Thymus (tissue), 11 donors: ENCODE measurements around the gene CDHR2. TPM values are rescaled to one million over a fixed set of nuclear protein-coding genes. Genes with fewer than 3 reads are reported as not detected.
"Not testable (repeated sequence)": the region's sequence is repeated elsewhere in the genome, so short reads cannot be mapped to it uniquely, and the experiment has no call there.

ENCODE experiments used
- DNase-seq, 9 donors: peaks; one replicate each; pipeline ENCODE4 v3.0.0-alpha.2; 2013; ENCODE audit warnings: low spot score in 9 of 9, low read depth in 6 of 9, missing footprints in 1 of 9
- H3K27ac ChIP-seq, 2 donors: one replicate each; pipeline ENCODE4 v1.5.1; 2013; ENCODE audit warnings: control low read depth in 1 of 2, low read depth in 1 of 2, low read length in 1 of 2, mild to moderate bottlenecking in 1 of 2, moderate library complexity in 1 of 2
- H3K27me3 ChIP-seq, 2 donors: one replicate each; pipeline ENCODE4 v1.5.1; 2013; ENCODE audit warnings: low read length in 1 of 2; ENCODE audit not compliant: control insufficient read depth in 2 of 2, insufficient read depth in 1 of 2
- H3K36me3 ChIP-seq, 2 donors: one replicate each; pipeline ENCODE4 v1.5.1; 2013; ENCODE audit warnings: low read length in 1 of 2, mild to moderate bottlenecking in 1 of 2, moderate library complexity in 1 of 2; ENCODE audit not compliant: control insufficient read depth in 2 of 2, insufficient read depth in 2 of 2
- H3K4me1 ChIP-seq, 2 donors: one replicate each; pipeline ENCODE4 v1.5.1; 2013; ENCODE audit warnings: low read length in 2 of 2; ENCODE audit not compliant: control insufficient read depth in 2 of 2, insufficient read depth in 2 of 2
- H3K4me3 ChIP-seq, 2 donors: one replicate each; pipeline ENCODE4 v1.5.1; 2013; ENCODE audit warnings: low read length in 2 of 2, control low read depth in 1 of 2, mild to moderate bottlenecking in 1 of 2
- H3K9me3 ChIP-seq, 2 donors: one replicate each; pipeline ENCODE4 v1.5.1; 2013; ENCODE audit warnings: low read length in 1 of 2, mild to moderate bottlenecking in 1 of 2; ENCODE audit not compliant: control insufficient read depth in 2 of 2, insufficient read depth in 1 of 2
- WGBS: extraction: QIAGEN DNeasy Blood & Tissue Kit; methylation state at CpG from one replicate; pipeline ENCODE4 v1.1.7; 2013; 5-methylcytosine and 5-hydroxymethylcytosine counted together
- polyA plus RNA-seq: library from polyadenylated mRNA; stranded (reverse); fragments of 200-250 nt; gene quantifications from one replicate; pipeline ENCODE4 v1.2.3, GENCODE V29; 2013
- total RNA-seq: library from RNA; stranded (reverse); fragments of 120-200 nt; gene quantifications from one replicate; pipeline ENCODE4 v1.2.4, GENCODE V29; 2013
- donor health status: healthy.

Gene CDHR2
- total and polyA plus RNA-seq, 2 donors = 0.07 to 0.33 TPM

- no peak for DNase-seq
- WGBS = 94% methylated on average over 12 of the region's 12 CpGs
These were observed 44.2 kb downstream of the CDHR2 start for GRCh38 chr5:176593273-176593869.

DNA sequence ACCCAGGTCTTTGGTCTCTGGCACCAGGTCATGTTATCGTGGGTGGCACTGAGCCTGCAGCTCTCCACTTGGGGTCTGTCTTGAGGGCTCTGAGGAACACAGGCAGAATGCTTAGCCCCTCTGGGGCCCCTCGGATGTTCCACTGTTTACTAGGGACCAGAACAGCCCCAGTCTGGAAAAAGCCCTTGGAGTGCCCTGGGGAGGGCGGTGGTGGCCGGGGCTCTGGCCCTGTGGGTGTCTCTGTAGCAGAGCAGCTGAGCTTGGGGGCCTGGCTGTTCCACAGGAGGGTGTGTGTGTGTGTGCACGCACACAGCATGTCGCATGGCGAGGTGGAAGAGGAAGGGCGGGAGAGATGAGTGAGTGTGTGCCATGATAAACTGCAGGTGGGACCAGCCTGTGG is 45.4 kb downstream of the CDHR2 start:
- peaks cover 0 to 4% of the 10 kb centered on the region in 2 donors for H3K4me1 ChIP-seq
- H3K4me3 ChIP-seq = no peak overlapping the region
- H3K36me3 ChIP-seq = no peaks in the 10 kb centered on the region
- WGBS = 93% methylated on average over 8 of the region's 8 CpGs
- no peak overlapping the region for H3K27ac ChIP-seq
- peaks cover 18 to 42% of the 10 kb centered on the region in 2 donors for H3K27me3 ChIP-seq
- H3K9me3 ChIP-seq = peaks cover 1 to 16% of the 10 kb centered on the region in 2 donors
- no peak for DNase-seq

More at GRCh38 chr5:176593273-176593869, 44.2 kb downstream of the CDHR2 start:
- H3K27ac ChIP-seq = no peak overlapping the region
- H3K36me3 ChIP-seq = no peaks in the 10 kb centered on the region
- peaks cover 1 to 16% of the 10 kb centered on the region in 2 donors for H3K9me3 ChIP-seq
- peaks cover 0 to 4% of the 10 kb centered on the region in 2 donors for H3K4me1 ChIP-seq
- peaks cover 18 to 32% of the 10 kb centered on the region in 2 donors for H3K27me3 ChIP-seq
- H3K4me3 ChIP-seq = no peak overlapping the region

GRCh38 chr5:176595386-176595943 is 46.3 kb downstream of the CDHR2 start:
- no peak overlapping the region for H3K27ac ChIP-seq
- peaks cover 1 to 12% of the 10 kb centered on the region in 2 donors for H3K9me3 ChIP-seq
- H3K4me1 ChIP-seq = peaks cover 0 to 4% of the 10 kb centered on the region in 2 donors
- H3K4me3 ChIP-seq = no peak overlapping the region
- H3K36me3 ChIP-seq = no peaks in the 10 kb centered on the region
- H3K27me3 ChIP-seq = peaks cover 18 to 43% of the 10 kb centered on the region in 2 donors
- WGBS = 93% methylated on average over 11 of the region's 11 CpGs
- no peak for DNase-seq

- Histone ChIP-seq H3K4me1 (peaks cover 0 to 4% of the 10 kb centered on the region in 2 donors), H3K27ac (no peak overlapping the region), H3K9me3 (peaks cover 1 to 6% of the 10 kb centered on the region in 2 donors), H3K27me3 (peaks cover 18 to 43% of the 10 kb centered on the region in 2 donors), H3K4me3 (no peak overlapping the region), H3K36me3 (no peaks in the 10 kb centered on the region)
- WGBS = 89% methylated on average over 23 of the region's 23 CpGs
- no peak for DNase-seq
These were observed 47.0 kb downstream of the CDHR2 start for GRCh38 chr5:176596069-176596644.

DNA sequence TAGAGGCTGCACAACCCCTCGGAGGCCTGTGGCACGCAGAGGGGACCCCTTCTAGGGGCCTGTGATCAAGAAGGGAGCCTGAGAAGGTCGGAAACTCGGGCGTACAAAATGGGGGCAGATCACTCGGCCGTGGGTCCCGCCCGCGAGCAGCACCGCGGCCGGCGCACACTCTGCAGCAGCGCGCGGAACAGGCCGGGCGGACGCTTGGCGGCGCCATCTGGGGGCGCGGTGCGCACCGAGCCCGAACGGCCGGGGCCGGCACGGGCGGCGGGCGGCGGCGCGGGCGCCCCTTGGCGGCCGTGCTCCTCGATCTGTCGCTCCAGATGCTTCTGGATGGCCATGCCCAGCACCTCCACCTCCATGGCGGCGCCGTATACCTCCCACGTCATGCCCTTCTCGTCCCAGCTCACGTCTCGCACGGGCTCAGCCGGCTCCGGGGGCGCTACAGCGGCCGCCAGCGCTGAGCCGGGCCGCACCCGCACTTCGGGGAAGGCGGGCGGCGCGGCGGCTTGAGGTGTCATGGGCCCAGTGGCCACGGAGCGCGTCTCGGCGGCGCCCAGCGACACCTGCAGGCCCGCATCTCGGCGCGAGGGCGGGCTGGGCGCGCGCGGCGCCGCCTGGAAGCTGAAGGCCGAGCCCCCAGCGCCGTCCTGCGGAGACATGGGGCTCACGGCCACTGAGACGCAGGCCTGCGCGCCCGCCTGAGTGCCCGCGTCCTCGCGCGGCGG is 47.7 kb downstream of the CDHR2 start:
- peak overlapping the region in 1 of 2 donors; percentile 49 for H3K4me3 ChIP-seq
- H3K36me3 ChIP-seq = no peaks in the 10 kb centered on the region
- H3K4me1 ChIP-seq = peaks cover 0 to 4% of the 10 kb centered on the region in 2 donors
- H3K9me3 ChIP-seq = peaks cover 1 to 3% of the 10 kb centered on the region in 2 donors
- H3K27ac ChIP-seq = no peak overlapping the region
- DNase-seq = peak in 3 of 9 donors; percentile 28 to 61 (median 44)
- H3K27me3 ChIP-seq = peaks cover 18 to 49% of the 10 kb centered on the region in 2 donors
- 6% methylated on average over 98 of the region's 98 CpGs for WGBS

DNA sequence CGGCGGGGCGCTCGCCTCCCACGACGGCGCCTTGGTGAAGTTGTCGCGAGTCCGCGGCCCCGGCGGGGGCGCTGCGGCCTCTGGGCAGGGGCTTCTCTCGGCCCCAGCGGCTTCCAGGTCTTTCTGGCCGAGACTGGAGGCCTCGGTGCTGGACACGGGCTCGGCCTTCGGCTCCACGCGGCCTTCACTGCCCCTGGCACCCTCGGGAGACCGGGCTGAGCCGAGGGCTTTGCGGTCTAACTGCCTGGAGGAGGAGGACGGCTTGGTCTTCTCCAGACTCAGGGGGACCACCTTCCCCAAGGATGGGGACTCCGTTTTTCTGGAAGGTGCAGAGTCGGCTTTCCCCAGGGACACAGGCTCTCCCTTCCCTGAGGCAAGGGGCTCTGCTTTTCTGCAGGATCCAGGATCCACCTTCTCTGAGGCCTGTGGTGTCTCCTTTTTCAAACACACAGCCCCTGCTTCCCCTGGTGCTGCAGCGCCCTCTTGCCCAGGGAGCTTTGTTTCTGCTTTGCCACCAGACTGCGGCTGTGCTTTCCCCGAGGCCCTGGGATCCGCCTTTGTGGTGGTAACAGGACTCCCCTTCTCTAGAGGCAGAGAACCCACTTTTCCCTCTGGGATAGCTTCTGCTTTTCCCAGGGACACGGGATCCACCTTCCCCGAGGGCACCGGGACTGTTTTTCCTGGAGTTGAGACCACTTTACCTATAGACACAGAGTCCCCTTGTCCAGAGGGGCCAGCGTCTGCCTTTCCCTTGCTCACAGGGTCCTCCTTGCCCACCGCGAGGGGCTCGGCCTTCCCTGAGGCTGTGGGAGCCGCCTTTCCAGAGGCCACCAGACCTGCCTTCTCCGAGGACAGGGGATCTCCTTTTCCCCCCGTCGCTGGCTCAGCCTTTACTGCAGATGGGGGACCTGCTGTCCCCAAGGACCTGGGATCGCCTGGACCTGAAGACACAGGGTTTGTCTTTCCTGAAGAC is 48.6 kb downstream of the CDHR2 start:
- 65% methylated on average over 47 of the region's 47 CpGs for WGBS
- peaks cover 18 to 54% of the 10 kb centered on the region in 2 donors for H3K27me3 ChIP-seq
- peak overlapping the region in 1 of 2 donors; percentile 49 for H3K4me3 ChIP-seq
- H3K9me3 ChIP-seq = peaks cover 1 to 3% of the 10 kb centered on the region in 2 donors
- DNase-seq = peak in 1 of 9 donors; percentile 14
- no peaks in the 10 kb centered on the region for H3K36me3 ChIP-seq
- H3K4me1 ChIP-seq = peaks cover 0 to 4% of the 10 kb centered on the region in 2 donors
- no peak overlapping the region for H3K27ac ChIP-seq

GRCh38 chr5:176599749-176600430 is 50.7 kb downstream of the CDHR2 start:
- H3K4me3 ChIP-seq, H3K36me3 ChIP-seq: not testable (repeated sequence)

More at GRCh38 chr5:176599749-176600430, 50.7 kb downstream of the CDHR2 start:
- H3K4me1 ChIP-seq, DNase-seq, H3K9me3 ChIP-seq, H3K27ac ChIP-seq: not testable (repeated sequence)
- H3K27me3 ChIP-seq = peaks cover 18 to 60% of the 10 kb centered on the region in 2 donors
- 96% methylated on average over 19 of the region's 19 CpGs for WGBS
